Measurements from ENCODE around the gene PDILT.

PDILT gene

DNA sequence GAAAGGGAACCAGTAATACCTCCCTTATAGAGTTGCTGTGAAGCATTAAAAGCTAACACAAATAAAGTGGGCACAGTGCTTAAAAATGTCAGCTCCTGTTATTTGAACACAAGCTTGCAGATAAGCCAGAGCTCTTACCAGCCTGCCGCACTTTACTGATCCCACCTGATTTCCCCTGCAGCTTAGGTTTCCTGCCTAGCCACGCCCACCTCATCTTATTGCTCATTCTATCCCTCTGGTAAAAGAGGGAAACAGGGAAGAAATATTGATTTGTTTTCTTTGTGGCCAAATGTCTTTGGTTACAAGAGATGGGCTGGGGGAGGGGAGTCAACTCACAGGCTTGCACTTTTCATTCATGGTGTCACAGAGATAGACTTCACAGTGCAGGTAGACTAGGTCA, 67.6 kb downstream of the PDILT start:
- no peak overlapping the region for H3K4me3 ChIP-seq (ENCODE audit: control insufficient read depth, low read depth, low read length)
- TF ChIP-seq CTCF (IDR thresholded peaks at IDR 0.05; ENCODE audit: control insufficient read depth, insufficient read depth, low read depth, low read length, missing control alignments), result no peak
- DNase-seq (ENCODE audit: low read depth), result no peak

DNA sequence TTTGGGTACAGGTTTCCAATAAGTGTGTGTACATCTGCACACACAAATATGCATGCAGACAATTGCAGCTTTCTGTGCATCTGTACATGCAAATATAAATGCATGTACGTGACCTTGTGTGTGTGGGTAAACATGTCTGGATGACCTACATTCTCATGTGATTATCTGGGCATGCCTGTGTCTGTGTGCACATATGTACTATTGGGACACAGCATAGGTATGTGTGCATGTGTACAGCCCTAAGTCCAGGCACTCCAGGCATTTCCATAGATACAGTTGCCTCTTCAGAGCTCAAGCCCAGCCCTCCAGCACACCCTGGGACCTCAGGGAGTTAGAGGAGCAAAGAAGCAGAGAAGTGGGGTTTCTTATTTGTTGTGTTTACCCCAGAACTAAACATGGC, 70.1 kb downstream of the PDILT start:
- TF ChIP-seq CTCF (IDR thresholded peaks at IDR 0.05; ENCODE audit: control insufficient read depth, insufficient read depth, low read depth, low read length, missing control alignments), result no peak
- no peak for DNase-seq (ENCODE audit: low read depth)
- no peak overlapping the region for H3K4me3 ChIP-seq (ENCODE audit: control insufficient read depth, low read depth, low read length)

DNA sequence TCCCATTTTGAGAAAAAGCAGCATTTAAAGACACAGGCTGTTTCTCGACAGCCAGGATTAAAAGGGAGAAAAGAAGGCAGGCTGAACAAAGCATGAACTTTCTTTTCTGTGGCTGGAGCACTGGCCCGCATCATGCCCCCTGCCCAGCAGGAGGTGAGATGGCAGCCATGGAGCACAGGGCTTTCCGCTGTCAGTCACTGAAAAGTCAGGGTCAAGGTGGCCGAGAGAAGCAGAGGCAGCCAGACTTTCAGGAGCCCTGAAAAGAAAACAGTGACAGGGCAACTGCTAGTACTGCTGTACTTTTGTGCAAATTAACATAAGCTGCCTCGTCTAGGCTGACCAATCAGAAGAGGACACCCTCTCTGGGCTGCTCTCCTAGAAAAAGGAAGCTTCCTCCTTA, 71.4 kb downstream of the PDILT start:
- no peak for TF ChIP-seq CTCF (IDR thresholded peaks at IDR 0.05; ENCODE audit: control insufficient read depth, insufficient read depth, low read depth, low read length, missing control alignments)
- no peak for DNase-seq (ENCODE audit: low read depth)
- no peak overlapping the region for H3K4me3 ChIP-seq (ENCODE audit: control insufficient read depth, low read depth, low read length)

- H3K4me3 ChIP-seq (ENCODE audit: control insufficient read depth, low read depth, low read length), result no peak overlapping the region
- no peak for TF ChIP-seq CTCF (IDR thresholded peaks at IDR 0.05; ENCODE audit: control insufficient read depth, insufficient read depth, low read depth, low read length, missing control alignments)
- DNase-seq (ENCODE audit: low read depth), result no peak
These were observed 72.1 kb downstream of the PDILT start for GRCh38 chr16:20332411-20332810.

GRCh38 chr16:20331635-20332034, 72.9 kb downstream of the PDILT start:
- no peak for TF ChIP-seq CTCF (IDR thresholded peaks at IDR 0.05; ENCODE audit: control insufficient read depth, insufficient read depth, low read depth, low read length, missing control alignments)
- H3K4me3 ChIP-seq (ENCODE audit: control insufficient read depth, low read depth, low read length), result no peak overlapping the region
- no peak for DNase-seq (ENCODE audit: low read depth)

DNA sequence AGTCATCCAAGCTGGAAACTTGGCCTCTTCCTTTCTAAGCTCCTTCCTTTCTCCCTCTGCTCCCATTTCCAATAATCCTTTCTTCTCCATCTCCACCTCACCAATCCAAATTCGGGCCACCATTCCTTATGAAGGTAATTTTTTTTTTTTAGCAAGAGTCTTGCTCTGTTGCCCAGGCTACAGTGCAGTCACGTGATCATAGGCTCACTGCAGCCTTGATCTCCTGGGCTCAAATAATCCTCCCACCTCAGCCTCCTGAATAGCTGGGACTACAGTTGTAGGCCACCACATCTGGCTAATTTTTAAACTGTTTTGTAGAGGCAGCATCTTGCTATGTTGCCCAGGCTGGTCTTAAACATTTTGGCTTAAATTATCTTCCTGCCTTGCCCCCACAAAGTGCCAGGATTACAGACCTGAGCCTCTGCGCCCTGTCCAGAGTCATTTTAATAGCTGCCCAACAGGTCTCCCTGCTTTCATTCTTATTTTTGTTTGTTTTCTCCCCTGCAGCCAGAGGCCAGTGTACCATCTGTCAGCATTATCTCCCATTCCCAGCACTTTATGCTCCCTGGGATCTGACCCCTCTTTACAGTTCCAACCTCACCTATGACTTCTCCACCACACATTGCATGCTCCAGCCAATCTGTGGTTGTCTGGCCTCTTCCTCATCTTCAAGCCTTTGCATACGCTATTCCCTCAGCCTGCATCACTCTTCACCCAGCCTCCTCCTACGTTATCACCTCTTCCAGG, 75.0 kb downstream of the PDILT start:
- no peak for DNase-seq (ENCODE audit: low read depth)
- no peak overlapping the region for H3K4me3 ChIP-seq (ENCODE audit: control insufficient read depth, low read depth, low read length)
- no peak for TF ChIP-seq CTCF (IDR thresholded peaks at IDR 0.05; ENCODE audit: control insufficient read depth, insufficient read depth, low read depth, low read length, missing control alignments)

Data from AG09309 (cell line).